SK-N-SH (cell line): ENCODE results near the gene ARHGAP26. TPM values are rescaled to one million over a fixed set of nuclear protein-coding genes. Genes with fewer than 3 reads are reported as not detected.
A peak's percentile ranks its signal among the peaks of the same experiment; 100 is the strongest.

Experiments used
- CTCF ChIA-PET: fragments of 300-600, 350-600 bp; formaldehyde crosslinking; extraction: SDS; loops from one replicate; lab custom pipeline; 2021; lab: Yijun Ruan, JAX
- POLR2A ChIA-PET: fragments of 350-600 bp; sonication (Branson Sonifier 250); formaldehyde crosslinking; extraction: SDS; loops from one replicate; lab custom pipeline; 2020; ENCODE audit warnings: antibody characterized with exemption, inconsistent platforms; lab: Yijun Ruan, JAX
- DNase-seq: peaks from one replicate; pipeline ENCODE4 v3.0.0; 2012
- H2AFZ ChIP-seq: fragments of 200-600 bp; sonication (generic); 2 replicates; pipeline ENCODE4 v1.8.1; 2016; ENCODE audit warnings: antibody characterized with exemption, mild to moderate bottlenecking, low read depth
- H3F3A ChIP-seq: fragments of 200-600 bp; sonication (generic); replicated peaks from 2 replicates; pipeline ENCODE3; 2016; ENCODE audit warnings: antibody characterized with exemption, mild to moderate bottlenecking; ENCODE audit not compliant: insufficient read depth
- H3K27ac ChIP-seq, 2 experiments: fragments of 200-500 bp in 1 of 2; fragments of 200-600 bp in 1 of 2; sonication (Bioruptor generic) in 1 of 2; sonication (generic), shearing (Covaris generic) in 1 of 2; 2 replicates each; pipeline versions ENCODE4 v1.5.1 to v1.6.1; 2014 to 2016; ENCODE audit warnings: low read depth in 2 of 2, inconsistent platforms in 1 of 2, low read length in 1 of 2, mild to moderate bottlenecking in 1 of 2, mixed read lengths in 1 of 2
- H3K27me3 ChIP-seq: fragments of 200-600 bp; sonication (generic), shearing (Covaris generic); 2 replicates; pipeline ENCODE4 v1.6.1; 2016; ENCODE audit warnings: mixed run types; ENCODE audit not compliant: insufficient read depth
- H3K36me3 ChIP-seq, 2 experiments: fragments of 200-500 bp in 1 of 2; fragments of 200-600 bp in 1 of 2; sonication (Bioruptor generic) in 1 of 2; sonication (generic) in 1 of 2; replicated peaks in 1 of 2; 2 replicates each; pipeline versions ENCODE3 to v1.5.1; 2014 to 2016; ENCODE audit warnings: low read length in 1 of 2, mild to moderate bottlenecking in 1 of 2; ENCODE audit not compliant: insufficient read depth in 2 of 2, control insufficient read depth in 1 of 2
- H3K4me1 ChIP-seq, 2 experiments: fragments of 200-500 bp in 1 of 2; fragments of 200-600 bp in 1 of 2; sonication (Bioruptor generic) in 1 of 2; sonication (generic), shearing (Covaris generic) in 1 of 2; 2 replicates each; pipeline versions ENCODE4 v1.5.1 to v1.6.1; 2014 to 2016; ENCODE audit warnings: low read depth in 1 of 2, low read length in 1 of 2, mixed run types in 1 of 2; ENCODE audit not compliant: insufficient read depth in 2 of 2, control insufficient read depth in 1 of 2
- H3K4me2 ChIP-seq: fragments of 200-600 bp; sonication (generic), shearing (Covaris generic); 2 replicates; pipeline ENCODE4 v1.6.1; 2017; ENCODE audit warnings: mixed run types
- H3K4me3 ChIP-seq, 2 experiments: fragments of 200-500 bp in 1 of 2; fragments of 200-600 bp in 1 of 2; sonication (Bioruptor generic) in 1 of 2; sonication (generic), shearing (Covaris generic) in 1 of 2; 2 replicates each; pipeline versions ENCODE4 v1.5.1 to v1.8.1; 2014 to 2016; ENCODE audit warnings: low read depth in 2 of 2, inconsistent platforms in 1 of 2, low read length in 1 of 2, mild to moderate bottlenecking in 1 of 2, mixed read lengths in 1 of 2, moderate library complexity in 1 of 2
- H3K79me2 ChIP-seq: fragments of 200-600 bp; sonication (generic); 2 replicates; pipeline ENCODE4 v1.8.1; 2017; ENCODE audit warnings: mild to moderate bottlenecking; ENCODE audit not compliant: insufficient read depth
- H3K9ac ChIP-seq: fragments of 200-600 bp; sonication (generic); 2 replicates; pipeline ENCODE4 v1.6.1; 2017; ENCODE audit warnings: mixed run types
- H3K9me2 ChIP-seq: fragments of 200-600 bp; sonication (generic); 2 replicates; pipeline ENCODE4 v1.6.1; 2017; ENCODE audit warnings: mixed run types
- H3K9me3 ChIP-seq: fragments of 200-600 bp; sonication (generic); 2 replicates; pipeline ENCODE4 v1.6.1; 2017; ENCODE audit warnings: mixed run types, mild to moderate bottlenecking, moderate library complexity
- H4K20me1 ChIP-seq: fragments of 200-600 bp; sonication (generic); 2 replicates; pipeline ENCODE4 v1.6.1; 2017; ENCODE audit warnings: mild to moderate bottlenecking, mixed run types; ENCODE audit not compliant: insufficient read depth
- CHD2 ChIP-seq: fragments of 150-350 bp; IDR thresholded peaks from 2 replicates; pipeline ENCODE4 v1.6.1; 2018; ENCODE audit warnings: low read length; ENCODE audit not compliant: partially characterized antibody
- CTCF ChIP-seq: fragments of 200-600 bp; sonication (generic); IDR thresholded peaks from 2 replicates; pipeline ENCODE4 v1.6.1; 2017; ENCODE audit warnings: antibody characterized with exemption, mild to moderate bottlenecking, moderate library complexity
- EZH2phosphoT487 ChIP-seq: fragments of 200-600 bp; sonication (generic); IDR thresholded peaks from 2 replicates; pipeline ENCODE4 v1.6.1; 2017; ENCODE audit warnings: low read depth, mixed run types, mild to moderate bottlenecking, antibody characterized with exemption, moderate library complexity, borderline replicate concordance
- FOSL2 ChIP-seq: IDR thresholded peaks from 2 replicates; pipeline ENCODE4 v1.4.0; 2012; ENCODE audit warnings: low read depth, mild to moderate bottlenecking, moderate library complexity, borderline replicate concordance
- FOXM1 ChIP-seq: IDR thresholded peaks from 2 replicates; pipeline ENCODE4 v1.4.0; 2012; ENCODE audit warnings: low read depth, mild to moderate bottlenecking
- GATA2 ChIP-seq: sonication (generic); formaldehyde crosslinking; IDR thresholded peaks from 2 replicates; pipeline ENCODE4 v1.5.0; 2020; ENCODE audit warnings: mild to moderate bottlenecking, missing genetic modification reagents
- JUND ChIP-seq: IDR thresholded peaks from 2 replicates; pipeline ENCODE4 v1.4.0; 2012
- MAX ChIP-seq: IDR thresholded peaks from 2 replicates; pipeline ENCODE4 v1.4.0; 2012; ENCODE audit warnings: low read depth
- MEF2A ChIP-seq: IDR thresholded peaks from 2 replicates; pipeline ENCODE4 v1.4.0; 2012; ENCODE audit warnings: low read depth, borderline replicate concordance
- NFIC ChIP-seq: IDR thresholded peaks from 2 replicates; pipeline ENCODE4 v1.4.0; 2012; ENCODE audit warnings: borderline replicate concordance
- NRF1 ChIP-seq: IDR thresholded peaks from 2 replicates; pipeline ENCODE4 v1.6.1; 2012; ENCODE audit warnings: low read depth, mild to moderate bottlenecking, low read length
- POLR2AphosphoS5 ChIP-seq: IDR thresholded peaks from 2 replicates; pipeline ENCODE4 v1.6.1; 2012; ENCODE audit warnings: low read depth, low read length
- RCOR1 ChIP-seq: fragments of 150-350 bp; IDR thresholded peaks from 2 replicates; pipeline ENCODE4 v1.6.1; 2017; ENCODE audit warnings: antibody characterized with exemption, low read length
- REST ChIP-seq: IDR thresholded peaks from 2 replicates; pipeline ENCODE4 v1.6.1; 2012; ENCODE audit warnings: mild to moderate bottlenecking, low read depth, low read length, moderate library complexity
- RFX5 ChIP-seq: IDR thresholded peaks from 2 replicates; pipeline ENCODE4 v1.6.1; 2012; ENCODE audit warnings: mild to moderate bottlenecking, improper control_type of control experiment, low read length
- SMC3 ChIP-seq: IDR thresholded peaks from 2 replicates; pipeline ENCODE4 v1.6.1; 2012; ENCODE audit warnings: low read depth, low read length, improper control_type of control experiment
- TAF1 ChIP-seq: IDR thresholded peaks from 2 replicates; pipeline ENCODE4 v1.6.1; 2012; ENCODE audit warnings: low read depth, mild to moderate bottlenecking, low read length, moderate library complexity, borderline replicate concordance
- ZBTB33 ChIP-seq: IDR thresholded peaks from 2 replicates; pipeline ENCODE4 v1.4.0; 2012; ENCODE audit warnings: low read depth, borderline replicate concordance
- WGBS: methylation state at CpG from one replicate; pipeline ENCODE4 v1.1.6; 2017; ENCODE audit warnings: low lambda C conversion rate; 5-methylcytosine and 5-hydroxymethylcytosine counted together
- polyA plus RNA-seq, 3 experiments: library from polyadenylated mRNA; depleted of rRNA; stranded (reverse); fragments of >200 nt; gene quantifications; 2 replicates each; pipeline ENCODE4 v1.2.3, GENCODE V29; 2012

The ARHGAP26 gene
- polyA plus RNA-seq, 1 of the 3 experiments (the other 2 are of a cell fraction): 6.1 TPM

- no peak for TF ChIP-seq REST
- TF ChIP-seq CHD2: no peak
- no peak for TF ChIP-seq SMC3
- no peak for TF ChIP-seq EZH2phosphoT487
These were observed 472.9 kb downstream of the ARHGAP26 start (continued) for GRCh38 chr5:143243103-143243502.

- Histone ChIP-seq H3K9ac (peak overlapping the region; percentile 69), H3K9me3 (no peaks in the 10 kb centered on the region), H3K27me3 (no peaks in the 10 kb centered on the region), H3K36me3 (no peaks in the 10 kb centered on the region), H3K79me2 (no peaks in the 10 kb centered on the region), H3F3A (peaks cover 37% of the 10 kb centered on the region), H3K4me3 (no peak overlapping the region), H4K20me1 (no peaks in the 10 kb centered on the region), H3K4me2 (peak overlapping the region; percentile 70), H2AFZ (peak overlapping the region; percentile 37; the same call in 1 of the 2 replicates), H3K27ac (peak overlapping the region; percentile 81 to 95), H3K4me1 (peaks cover 2 to 48% of the 10 kb centered on the region in 2 experiments; a peak in 3 of 4 replicates), H3K9me2 (no peaks in the 10 kb centered on the region)
- POLR2A ChIA-PET: no interaction called here
- 24% methylated on average over 16 of the region's 16 CpGs for WGBS
- DNase-seq: no peak
- CTCF ChIA-PET: no interaction called here
- TF ChIP-seq RFX5 (no peak), ZBTB33 (peak; percentile 34; the same call in 1 of the 2 replicates), POLR2AphosphoS5 (peak; percentile 74; the same call in 1 of the 2 replicates), RCOR1 (no peak), CTCF (no peak), JUND (peak; percentile 97), MAX (peak; percentile 74; the same call in 1 of the 2 replicates), NFIC (peak; percentile 92), TAF1 (no peak; the same call in 1 of the 2 replicates), MEF2A (peak; percentile 44; the same call in 1 of the 2 replicates), SMC3 (no peak; the same call in 1 of the 2 replicates), FOXM1 (peak; percentile 73; the same call in 1 of the 2 replicates), FOSL2 (peak; percentile 84), NRF1 (no peak), REST (peak; percentile 22; the same call in 1 of the 2 replicates), GATA2 (no peak)
These were observed 474.0 kb downstream of the ARHGAP26 start for GRCh38 chr5:143244000-143244736.
